ENCODE results near the gene UGGT2. TPM values are rescaled to one million over a fixed set of nuclear protein-coding genes. Genes with fewer than 3 reads are reported as not detected.

The UGGT2 gene
- total and polyA plus RNA-seq, 9 of the 15 experiments (the other 6 are each of a cell fraction or from before 2014, with no cell fraction given): 3.5 to 24.5 (median 18.3) TPM

- TF ChIP-seq MYBL2 (IDR thresholded peaks at IDR 0.05; ENCODE audit: low read depth): peak; percentile 24; the same call in 1 of the 2 replicates
- no peak for TF ChIP-seq MYBL2 (CRISPR knock-in tag; IDR thresholded peaks at IDR 0.05; ENCODE audit: borderline replicate concordance)
- TF ChIP-seq PURB (CRISPR knock-in tag; IDR thresholded peaks at IDR 0.05; ENCODE audit: low read depth): no peak
- TF ChIP-seq U2AF2 (optimal IDR thresholded peaks at IDR 0.05; ENCODE audit: low read depth, low read length): no peak
- TF ChIP-seq ZNF511 (CRISPR knock-in tag; IDR thresholded peaks at IDR 0.05): no peak
- TF ChIP-seq HLTF (IDR thresholded peaks at IDR 0.05): no peak
- TF ChIP-seq, protein P1, sequence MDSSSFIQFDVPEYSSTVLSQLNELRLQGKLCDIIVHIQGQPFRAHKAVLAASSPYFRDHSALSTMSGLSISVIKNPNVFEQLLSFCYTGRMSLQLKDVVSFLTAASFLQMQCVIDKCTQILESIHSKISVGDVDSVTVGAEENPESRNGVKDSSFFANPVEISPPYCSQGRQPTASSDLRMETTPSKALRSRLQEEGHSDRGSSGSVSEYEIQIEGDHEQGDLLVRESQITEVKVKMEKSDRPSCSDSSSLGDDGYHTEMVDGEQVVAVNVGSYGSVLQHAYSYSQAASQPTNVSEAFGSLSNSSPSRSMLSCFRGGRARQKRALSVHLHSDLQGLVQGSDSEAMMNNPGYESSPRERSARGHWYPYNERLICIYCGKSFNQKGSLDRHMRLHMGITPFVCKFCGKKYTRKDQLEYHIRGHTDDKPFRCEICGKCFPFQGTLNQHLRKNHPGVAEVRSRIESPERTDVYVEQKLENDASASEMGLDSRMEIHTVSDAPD (CRISPR knock-in tag; IDR thresholded peaks at IDR 0.05): no peak
- TF ChIP-seq POLR2H (tag; IDR thresholded peaks at IDR 0.05; ENCODE audit: low read depth): no peak
- TF ChIP-seq ZKSCAN8 (CRISPR knock-in tag; IDR thresholded peaks at IDR 0.05): no peak
- no peak for TF ChIP-seq ZC3H4 (CRISPR knock-in tag; IDR thresholded peaks at IDR 0.05; ENCODE audit: borderline replicate concordance)
- TF ChIP-seq CHD4 (IDR thresholded peaks at IDR 0.05; ENCODE audit: insufficient read depth, insufficient replicate concordance, low read depth, low read length, poor library complexity, severe bottlenecking): no peak
- no peak for TF ChIP-seq EHMT2 (IDR thresholded peaks at IDR 0.05)
- no peak for TF ChIP-seq EWSR1 (IDR thresholded peaks at IDR 0.05; ENCODE audit: borderline replicate concordance, low read depth, partially characterized antibody)
- TF ChIP-seq ZFP1 (CRISPR knock-in tag; IDR thresholded peaks at IDR 0.05): peak; percentile 47; the same call in 1 of the 2 replicates
- TF ChIP-seq FOSL1 (tag; conservative IDR thresholded peaks at IDR 0.05): peak; percentile 27; the same call in 1 of the 2 replicates
- TF ChIP-seq MEF2D (tag; conservative IDR thresholded peaks at IDR 0.05; ENCODE audit: low read depth): no peak
- TF ChIP-seq CREBBP (IDR thresholded peaks at IDR 0.05; ENCODE audit: low read depth, low read length): no peak
- TF ChIP-seq, protein P2, sequence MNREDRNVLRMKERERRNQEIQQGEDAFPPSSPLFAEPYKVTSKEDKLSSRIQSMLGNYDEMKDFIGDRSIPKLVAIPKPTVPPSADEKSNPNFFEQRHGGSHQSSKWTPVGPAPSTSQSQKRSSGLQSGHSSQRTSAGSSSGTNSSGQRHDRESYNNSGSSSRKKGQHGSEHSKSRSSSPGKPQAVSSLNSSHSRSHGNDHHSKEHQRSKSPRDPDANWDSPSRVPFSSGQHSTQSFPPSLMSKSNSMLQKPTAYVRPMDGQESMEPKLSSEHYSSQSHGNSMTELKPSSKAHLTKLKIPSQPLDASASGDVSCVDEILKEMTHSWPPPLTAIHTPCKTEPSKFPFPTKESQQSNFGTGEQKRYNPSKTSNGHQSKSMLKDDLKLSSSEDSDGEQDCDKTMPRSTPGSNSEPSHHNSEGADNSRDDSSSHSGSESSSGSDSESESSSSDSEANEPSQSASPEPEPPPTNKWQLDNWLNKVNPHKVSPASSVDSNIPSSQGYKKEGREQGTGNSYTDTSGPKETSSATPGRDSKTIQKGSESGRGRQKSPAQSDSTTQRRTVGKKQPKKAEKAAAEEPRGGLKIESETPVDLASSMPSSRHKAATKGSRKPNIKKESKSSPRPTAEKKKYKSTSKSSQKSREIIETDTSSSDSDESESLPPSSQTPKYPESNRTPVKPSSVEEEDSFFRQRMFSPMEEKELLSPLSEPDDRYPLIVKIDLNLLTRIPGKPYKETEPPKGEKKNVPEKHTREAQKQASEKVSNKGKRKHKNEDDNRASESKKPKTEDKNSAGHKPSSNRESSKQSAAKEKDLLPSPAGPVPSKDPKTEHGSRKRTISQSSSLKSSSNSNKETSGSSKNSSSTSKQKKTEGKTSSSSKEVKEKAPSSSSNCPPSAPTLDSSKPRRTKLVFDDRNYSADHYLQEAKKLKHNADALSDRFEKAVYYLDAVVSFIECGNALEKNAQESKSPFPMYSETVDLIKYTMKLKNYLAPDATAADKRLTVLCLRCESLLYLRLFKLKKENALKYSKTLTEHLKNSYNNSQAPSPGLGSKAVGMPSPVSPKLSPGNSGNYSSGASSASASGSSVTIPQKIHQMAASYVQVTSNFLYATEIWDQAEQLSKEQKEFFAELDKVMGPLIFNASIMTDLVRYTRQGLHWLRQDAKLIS (CRISPR knock-in tag; IDR thresholded peaks at IDR 0.05): no peak
Measured at GRCh38 chr13:95896301-95896700, 156.9 kb downstream of the UGGT2 start (continued).
